ENCODE results near the gene NKRF. TPM values are rescaled to one million over a fixed set of nuclear protein-coding genes. Genes with fewer than 3 reads are reported as not detected.

The NKRF gene
- total RNA-seq, 1 donor from 2014 or later: 11.6 TPM

GRCh38 chrX:119541188-119541587 is 65.0 kb downstream of the NKRF start:
- Histone ChIP-seq H3K27ac (ENCODE audit: low read depth, low read length) (no peak overlapping the region), H3K9ac (ENCODE audit: low read length) (no peak overlapping the region), H3K27me3 (ENCODE audit: insufficient read depth, low read length) (no peaks in the 10 kb centered on the region), H3K79me2 (ENCODE audit: insufficient read depth, low read length) (no peaks in the 10 kb centered on the region), H3K4me3 (ENCODE audit: insufficient read depth, low read depth, low read length) (no peak overlapping the region), H3K4me1 (ENCODE audit: insufficient read depth, low read length) (peaks cover 3% of the 10 kb centered on the region), H2AFZ (ENCODE audit: low read depth, low read length) (no peak overlapping the region), H3K4me2 (ENCODE audit: low read length) (peak overlapping the region; percentile 35), H3K9me3 (ENCODE audit: insufficient read depth, low read depth, low read length) (no peaks in the 10 kb centered on the region), H4K20me1 (ENCODE audit: insufficient read depth, low read length) (no peaks in the 10 kb centered on the region), H3K36me3 (ENCODE audit: insufficient read depth, low read length) (peaks cover 3% of the 10 kb centered on the region)
- Mint-ChIP-seq H3K27ac (ENCODE audit: unreplicated experiment) (peak overlapping the region; percentile 72), H3K4me3 (ENCODE audit: unreplicated experiment) (no peak overlapping the region), H3K36me3 (ENCODE audit: low read depth, unreplicated experiment) (no peaks in the 10 kb centered on the region), H3K27me3 (ENCODE audit: low read depth, unreplicated experiment) (no peaks in the 10 kb centered on the region), H3K9me3 (ENCODE audit: unreplicated experiment) (no peaks in the 10 kb centered on the region), H3K4me1 (ENCODE audit: low read depth, unreplicated experiment) (peaks cover 15% of the 10 kb centered on the region)
- DNase-seq (ENCODE audit: low read depth) (peak; percentile 66), FAIRE-seq (peak; percentile 90)
- no peak for TF ChIP-seq CTCF (IDR thresholded peaks at IDR 0.05; ENCODE audit: insufficient read depth, low read depth, low read length)

- Mint-ChIP-seq H3K4me1 (ENCODE audit: low read depth, unreplicated experiment) (peaks cover 15% of the 10 kb centered on the region), H3K4me3 (ENCODE audit: unreplicated experiment) (no peak overlapping the region), H3K27me3 (ENCODE audit: low read depth, unreplicated experiment) (no peaks in the 10 kb centered on the region), H3K27ac (ENCODE audit: unreplicated experiment) (no peak overlapping the region), H3K9me3 (ENCODE audit: unreplicated experiment) (no peaks in the 10 kb centered on the region), H3K36me3 (ENCODE audit: low read depth, unreplicated experiment) (no peaks in the 10 kb centered on the region)
- no peak overlapping the region for H3K27ac ChIP-seq (ENCODE audit: low read depth, low read length)
- DNase-seq (ENCODE audit: low read depth): no peak
- FAIRE-seq: no peak
- peaks cover 3% of the 10 kb centered on the region for H3K36me3 ChIP-seq (ENCODE audit: insufficient read depth, low read length)
- H3K79me2 ChIP-seq (ENCODE audit: insufficient read depth, low read length): no peaks in the 10 kb centered on the region
- no peak overlapping the region for H3K4me2 ChIP-seq (ENCODE audit: low read length)
- no peaks in the 10 kb centered on the region for H4K20me1 ChIP-seq (ENCODE audit: insufficient read depth, low read length)
- TF ChIP-seq EZH2 (IDR thresholded peaks at IDR 0.05; ENCODE audit: insufficient read depth, low read length): no peak
- no peak for TF ChIP-seq CTCF (IDR thresholded peaks at IDR 0.05; ENCODE audit: insufficient read depth, low read depth, low read length)
- no peak overlapping the region for H3K4me3 ChIP-seq (ENCODE audit: insufficient read depth, low read depth, low read length)
- no peaks in the 10 kb centered on the region for H3K9me3 ChIP-seq (ENCODE audit: insufficient read depth, low read depth, low read length)
- H3K9ac ChIP-seq (ENCODE audit: low read length): no peak overlapping the region
- peaks cover 3% of the 10 kb centered on the region for H3K4me1 ChIP-seq (ENCODE audit: insufficient read depth, low read length)
- no peak overlapping the region for H2AFZ ChIP-seq (ENCODE audit: low read depth, low read length)
- no peaks in the 10 kb centered on the region for H3K27me3 ChIP-seq (ENCODE audit: insufficient read depth, low read length)
Observed at GRCh38 chrX:119539872-119540271, 66.4 kb downstream of the NKRF start.

Small RNA genes lying within 50 kb of the gene (microRNA-seq; reads per million reads assigned to microRNA genes)
- gene MIR766: 200 reads per million, percentile 71 among the genes with 10 or more reads in this experiment

Other genes starting within 250 kb of the NKRF start
- gene SLC25A43, start 207.1 kb downstream of the NKRF start, total RNA-seq: 11.6 and 13.3 TPM in 2 replicates
- 171 and 176 TPM in 2 replicates for gene SLC25A5, start 138.0 kb downstream of the NKRF start, total RNA-seq
- 19.2 and 22.1 TPM in 2 replicates for gene STEEP1, start 41.0 kb downstream of the NKRF start, total RNA-seq
- 75.9 and 78.9 TPM in 2 replicates for gene UBE2A, start 31.9 kb downstream of the NKRF start, total RNA-seq
- gene SEPTIN6, start 86.7 kb upstream of the NKRF start, total RNA-seq: 24.7 and 25.3 TPM in 2 replicates
- 0.54 TPM in 1 of 2 replicates, not detected in the other for gene SOWAHD, start 152.2 kb upstream of the NKRF start, total RNA-seq
- 1,404 and 1,492 TPM in 2 replicates for gene RPL39, start 185.2 kb upstream of the NKRF start, total RNA-seq
- 7.0 and 8.8 TPM in 2 replicates for gene UPF3B, start 246.5 kb upstream of the NKRF start, total RNA-seq

Measured in astrocyte (in vitro differentiated cells and primary cell).